Daoy (cell line): ENCODE measurements around the gene WDFY2. TPM values are rescaled to one million over a fixed set of nuclear protein-coding genes. Genes with fewer than 3 reads are reported as not detected.
A peak's percentile ranks its signal among the peaks of the same experiment; 100 is the strongest.
"Not testable (repeated sequence)": the region's sequence is repeated elsewhere in the genome, so short reads cannot be mapped to it uniquely, and the experiment has no call there.

ENCODE experiments used
- DNase-seq: peaks from one replicate; pipeline ENCODE4 v3.0.0-alpha.2; 2015; ENCODE audit warnings: low read depth
- total RNA-seq: library from RNA; depleted of rRNA; stranded (reverse); fragments of >200 nt; shearing (Covaris generic); gene quantifications from 2 replicates; pipeline ENCODE4 v1.2.3, GENCODE V29; 2014

Gene WDFY2
- total RNA-seq, 1 experiment from 2014 or later, result 4.5 TPM

DNA sequence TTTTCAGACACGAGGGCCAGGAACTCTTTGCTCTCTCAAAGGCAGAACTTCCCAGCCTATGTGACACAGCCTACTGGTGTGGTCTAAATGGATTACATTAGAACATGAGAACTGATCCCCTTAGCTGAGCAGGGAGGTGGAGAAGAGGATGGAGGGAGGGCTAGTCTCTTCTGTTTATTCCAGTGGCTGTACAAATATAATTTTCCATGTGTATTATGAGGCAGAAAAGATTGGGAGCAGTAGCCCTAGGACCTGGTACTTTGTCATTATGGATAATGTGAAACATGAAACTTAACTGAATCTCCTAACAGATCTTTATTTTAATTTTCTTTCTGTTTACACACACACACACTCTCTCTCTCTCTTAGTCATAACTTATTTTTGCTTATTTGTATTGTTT, 82.1 kb downstream of the WDFY2 start:
- DNase-seq, result no peak

- no peak for DNase-seq
Measured at GRCh38 chr13:51666839-51667238, 82.6 kb downstream of the WDFY2 start.

GRCh38 chr13:51668580-51669195, 84.4 kb downstream of the WDFY2 start:
- no peak for DNase-seq

- DNase-seq, result no peak
Measured at GRCh38 chr13:51673165-51673564, 88.9 kb downstream of the WDFY2 start.

- DNase-seq, result no peak
Measured at GRCh38 chr13:51674276-51674675, 90.0 kb downstream of the WDFY2 start.

- no peak for DNase-seq
Measured at GRCh38 chr13:51675385-51675784, 91.1 kb downstream of the WDFY2 start.

- no peak for DNase-seq
Measured at GRCh38 chr13:51675877-51676276, 91.6 kb downstream of the WDFY2 start.

DNA sequence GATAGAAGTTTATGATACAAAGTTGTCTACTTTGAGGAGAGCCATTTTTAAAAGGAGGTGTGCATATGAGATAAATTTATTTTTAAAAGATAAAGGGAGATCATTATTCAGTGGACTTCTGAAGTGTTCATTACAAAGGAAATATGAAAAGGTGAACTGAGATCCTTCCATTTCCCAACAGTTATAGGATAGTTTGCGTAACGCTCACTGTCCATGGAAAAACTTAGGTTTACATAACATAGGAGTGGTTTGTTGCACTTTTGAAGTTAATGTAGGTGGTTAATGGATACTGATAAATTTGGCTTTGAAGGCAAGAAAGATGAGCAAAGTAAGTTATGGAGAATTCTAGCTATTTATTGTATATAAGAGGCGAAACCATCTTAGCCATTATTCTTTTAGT, 92.5 kb downstream of the WDFY2 start:
- no peak for DNase-seq

GRCh38 chr13:51678420-51678819, 94.2 kb downstream of the WDFY2 start:
- DNase-seq, result no peak

- no peak for DNase-seq
Measured at GRCh38 chr13:51679616-51680015, 95.4 kb downstream of the WDFY2 start.

DNA sequence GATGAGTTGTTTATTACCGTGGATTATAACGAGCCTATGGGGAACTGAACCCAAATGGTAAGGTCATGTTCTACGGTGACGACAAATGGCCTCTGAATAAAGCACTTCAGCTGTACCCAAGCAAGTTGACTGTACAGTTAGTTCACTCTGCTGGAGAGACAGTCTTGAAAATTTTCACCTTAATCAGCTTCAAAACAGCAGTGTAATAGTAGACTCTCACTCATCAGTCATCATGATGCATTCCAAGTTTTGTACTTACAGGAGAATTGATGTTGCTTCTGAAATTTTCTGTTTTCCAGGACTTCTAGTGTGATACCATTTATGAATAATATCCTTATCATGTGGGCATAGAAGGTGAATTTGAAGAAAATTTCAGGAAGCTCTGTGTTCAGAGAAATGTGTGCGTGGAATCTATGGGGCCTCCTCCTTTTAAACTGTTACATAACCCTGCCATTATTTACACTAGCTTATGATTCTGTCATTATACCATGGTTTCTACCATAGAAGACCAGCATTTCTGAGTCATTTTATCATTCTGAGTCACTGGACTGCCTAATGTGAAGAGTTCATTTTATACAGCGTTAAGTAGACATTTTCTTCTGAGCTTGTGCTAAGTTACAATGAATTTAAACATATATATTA, 96.9 kb downstream of the WDFY2 start:
- DNase-seq, result peak; percentile 43

DNA sequence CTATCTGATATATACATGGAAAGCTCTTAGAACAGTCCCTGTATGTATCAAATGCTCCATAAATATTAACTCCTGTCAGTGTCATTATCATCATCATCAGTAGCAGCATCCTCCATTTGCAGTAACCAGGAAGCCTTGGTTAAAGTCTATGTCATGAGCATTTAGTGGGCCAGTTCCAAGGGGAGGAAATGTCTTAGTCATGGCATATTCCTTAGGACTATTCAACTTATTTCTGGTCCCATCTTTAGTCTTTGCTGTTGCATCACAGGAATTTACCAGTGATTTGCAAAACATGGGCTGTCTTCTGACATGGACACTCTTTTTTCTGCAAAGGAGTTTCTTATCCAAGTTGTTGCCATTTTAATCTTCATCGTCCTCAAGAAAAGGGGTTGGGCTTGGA, 98.4 kb downstream of the WDFY2 start:
- DNase-seq, result no peak

DNA sequence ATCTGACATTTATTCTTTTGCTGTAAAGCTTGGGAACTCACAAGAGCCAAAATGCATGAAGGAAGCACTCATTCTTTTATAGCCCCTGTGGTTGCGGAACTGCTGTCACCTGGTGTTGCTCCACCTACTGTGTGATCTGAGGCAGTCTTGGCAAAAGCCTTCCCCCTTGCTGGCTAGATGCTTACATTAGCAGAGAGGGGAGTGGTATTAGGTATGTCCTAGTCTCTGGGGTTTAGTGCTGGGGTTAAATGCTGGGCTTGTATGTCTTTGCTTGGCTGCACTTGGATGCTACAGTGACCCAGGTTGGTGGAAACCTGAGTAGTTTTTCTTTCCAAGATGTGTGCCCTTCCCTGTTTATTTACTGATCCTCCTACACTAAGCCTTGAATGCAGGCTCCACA, 99.3 kb downstream of the WDFY2 start:
- DNase-seq, result no peak

GRCh38 chr13:51684076-51684475, 99.8 kb downstream of the WDFY2 start:
- DNase-seq, result no peak

- no peak for DNase-seq
Measured at GRCh38 chr13:51687947-51688714, 103.9 kb downstream of the WDFY2 start.

- DNase-seq, result no peak
Measured at GRCh38 chr13:51688937-51689662, 104.8 kb downstream of the WDFY2 start.

DNA sequence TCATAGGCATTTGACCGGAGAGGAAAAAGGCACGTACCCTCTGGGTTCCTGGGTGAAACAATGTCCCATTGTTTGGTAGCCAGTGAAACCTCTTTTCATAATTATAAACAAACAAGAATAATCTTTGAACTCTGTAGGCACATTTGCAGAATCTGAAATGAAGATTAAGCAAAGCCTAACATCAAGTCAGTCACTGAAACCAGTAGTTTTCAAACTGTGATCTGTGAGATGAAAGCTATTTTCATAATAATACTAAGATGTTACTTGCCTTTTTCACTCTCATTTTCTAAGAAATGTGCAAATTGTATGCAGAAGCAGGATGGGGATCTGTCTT, 105.4 kb downstream of the WDFY2 start:
- DNase-seq, result no peak

- DNase-seq, result not testable (repeated sequence)
Measured at GRCh38 chr13:51695677-51696076, 111.4 kb downstream of the WDFY2 start.

DNA sequence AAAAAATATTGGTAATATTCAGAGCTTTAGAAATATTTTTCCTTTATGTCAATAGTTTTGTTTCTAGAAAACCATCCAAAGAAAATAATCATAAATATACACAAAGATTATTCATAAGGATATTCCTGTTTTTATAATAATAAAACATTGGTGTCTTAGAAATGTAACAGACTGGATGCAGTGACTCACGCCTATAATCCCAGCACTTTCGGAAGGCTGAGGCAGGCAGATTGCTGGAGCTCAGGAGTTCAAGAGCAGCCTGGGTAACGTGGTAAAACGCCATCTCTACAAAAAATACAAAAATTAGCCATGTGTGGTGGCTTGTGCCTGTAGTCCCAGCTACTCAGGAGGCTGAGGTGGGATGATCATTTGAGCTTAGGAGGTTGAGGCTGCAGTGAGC, 112.9 kb downstream of the WDFY2 start:
- no peak for DNase-seq

GRCh38 chr13:51697855-51698254, 113.6 kb downstream of the WDFY2 start:
- no peak for DNase-seq

DNA sequence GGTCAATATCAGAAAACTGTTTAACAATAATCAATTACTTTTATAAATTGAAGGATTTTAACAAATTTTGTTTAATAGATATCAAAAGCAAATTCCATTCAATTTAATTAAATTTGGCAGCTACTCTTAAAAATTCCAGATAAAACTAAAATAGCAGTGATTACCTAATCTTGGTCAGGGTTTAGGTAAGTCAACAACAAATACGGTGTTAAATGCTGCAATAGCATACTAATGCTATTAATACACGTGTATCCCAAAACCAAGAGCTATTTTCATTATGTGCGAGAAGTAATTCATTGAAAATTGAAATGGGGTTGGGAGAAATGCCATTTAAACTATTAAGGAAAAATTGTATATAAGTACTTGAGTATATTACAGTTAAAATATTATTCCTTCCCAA, 114.1 kb downstream of the WDFY2 start:
- no peak for DNase-seq
